Stomach (tissue), 9 donors: Measurements from ENCODE around the gene MRPL55. TPM values are rescaled to one million over a fixed set of nuclear protein-coding genes. Genes with fewer than 3 reads are reported as not detected.

Experiments used
- DNase-seq, 2 donors: peaks; one replicate each; pipeline versions ENCODE4 v3.0.0 to v3.0.0-alpha.2; 2013 to 2019
- H3K27ac ChIP-seq, 5 donors: fragments of 200-600 bp in 4 of 5; sonication (generic) in 4 of 5; one replicate each; pipeline ENCODE4 v1.5.1; 2013 to 2019; ENCODE audit warnings: mild to moderate bottlenecking in 1 of 5, moderate library complexity in 1 of 5
- H3K27me3 ChIP-seq, 3 donors: fragments of 200-600 bp; sonication (generic); one replicate each; pipeline ENCODE4 v1.5.1; 2017 to 2019; ENCODE audit warnings: mixed run types in 1 of 3
- H3K36me3 ChIP-seq, 4 donors: fragments of 200-600 bp; sonication (generic); 1 replicate in 3 of 4; 2 replicates in 1 of 4; pipeline ENCODE4 v1.5.1; 2016 to 2019
- H3K4me1 ChIP-seq, 4 donors: fragments of 200-600 bp; sonication (generic); one replicate each; pipeline ENCODE4 v1.5.1; 2016 to 2019
- H3K4me3 ChIP-seq, 4 donors: fragments of 200-600 bp; sonication (generic) in 3 of 4; one replicate each; pipeline ENCODE4 v1.5.1; 2016 to 2019; ENCODE audit warnings: mild to moderate bottlenecking in 1 of 4
- H3K9me3 ChIP-seq, 4 donors: fragments of 200-600 bp; sonication (generic); one replicate each; pipeline ENCODE4 v1.5.1; 2016 to 2019
- EP300 ChIP-seq: sonication (generic); formaldehyde crosslinking; IDR thresholded peaks from one replicate; pipeline ENCODE4 v1.6.1; 2017; ENCODE audit warnings: antibody characterized with exemption
- POLR2A ChIP-seq, 4 donors: fragments of 450-650 bp; IDR thresholded peaks; one replicate each; pipeline ENCODE4 v1.6.1; 2016; ENCODE audit warnings: antibody characterized with exemption in 4 of 4, control low read depth in 2 of 4, mild to moderate bottlenecking in 1 of 4, moderate library complexity in 1 of 4
- POLR2AphosphoS5 ChIP-seq, 3 donors: sonication (generic); formaldehyde crosslinking; IDR thresholded peaks; one replicate each; pipeline ENCODE4 v1.6.1; 2016; ENCODE audit warnings: antibody characterized with exemption in 3 of 3
- WGBS, 5 donors: extraction: QIAGEN DNeasy Blood & Tissue Kit in 3 of 5; methylation state at CpG; one replicate each; pipeline versions ENCODE4 v1.1.5 to v1.1.7; 2013 to 2018; 5-methylcytosine and 5-hydroxymethylcytosine counted together
- intact Hi-C: fragments of 100-400 bp; cut with DNase I; formaldehyde crosslinking; loops from one replicate; pipeline ENCODE4 v1.15.1; 2023; ENCODE audit warnings: low total_unique reads
- polyA plus RNA-seq, 3 donors: library from polyadenylated mRNA; stranded (reverse); fragments of 200-250 nt; gene quantifications; one replicate each; pipeline ENCODE4 v1.2.3, GENCODE V29; 2013
- total RNA-seq, 5 donors: library from RNA; depleted of rRNA; stranded (reverse); fragments of >200 nt; gene quantifications; one replicate each; pipeline versions ENCODE4 v1.1.0 to v1.2.3, GENCODE V29; 2014 to 2016
- TF ChIP-seq, protein P1 (sequence below), 7 experiments: fragments of 450-650 bp in 4 of 7; fragments of 200-600 bp in 3 of 7; sonication (generic) in 3 of 7; IDR thresholded peaks; one replicate each; pipeline ENCODE4 v1.5.1; 2016 to 2019; ENCODE audit warnings: antibody characterized with exemption in 7 of 7, control low read depth in 2 of 7, mild to moderate bottlenecking in 1 of 7
- donor health status: healthy with polysubstance abuse.
- donor health status: Bipolar disorder and iron deficiency.
- donor health status: healthy.

MRPL55 gene
- total and polyA plus RNA-seq, 8 donors: 18.7 to 158 (median 100) TPM

DNA sequence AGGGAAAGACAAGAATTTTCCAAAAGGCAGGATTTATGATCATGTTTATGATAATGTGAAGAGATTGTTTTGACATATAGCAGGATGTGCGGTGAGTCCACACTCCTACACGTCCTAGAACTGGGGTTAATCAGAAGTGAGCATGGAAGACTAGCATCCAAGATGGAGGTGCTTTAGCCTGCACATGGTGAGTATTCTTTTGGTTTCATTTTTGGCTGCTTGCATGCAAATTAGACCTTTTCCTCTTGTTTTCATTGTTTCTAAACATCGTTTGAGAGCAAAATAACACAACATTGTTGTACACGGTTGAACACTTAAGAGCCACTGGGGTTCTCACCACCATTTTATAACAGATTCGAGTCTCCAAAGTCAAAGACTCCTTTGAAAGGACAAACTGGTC lies 16.1 kb upstream of the MRPL55 start:
- Histone ChIP-seq H3K36me3 (no peaks in the 10 kb centered on the region), H3K27ac (no peak overlapping the region), H3K4me3 (no peak overlapping the region), H3K27me3 (peaks cover 0 to 7% (median 0%) of the 10 kb centered on the region in 3 donors), H3K9me3 (no peaks in the 10 kb centered on the region), H3K4me1 (no peaks in the 10 kb centered on the region)
- intact Hi-C loops: no loop called here
- DNase-seq: no peak
- TF ChIP-seq POLR2A (IDR thresholded peaks at IDR 0.05): no peak
- TF ChIP-seq EP300: no peak
- TF ChIP-seq POLR2AphosphoS5 (IDR thresholded peaks at IDR 0.05): no peak
- TF ChIP-seq, protein P1, sequence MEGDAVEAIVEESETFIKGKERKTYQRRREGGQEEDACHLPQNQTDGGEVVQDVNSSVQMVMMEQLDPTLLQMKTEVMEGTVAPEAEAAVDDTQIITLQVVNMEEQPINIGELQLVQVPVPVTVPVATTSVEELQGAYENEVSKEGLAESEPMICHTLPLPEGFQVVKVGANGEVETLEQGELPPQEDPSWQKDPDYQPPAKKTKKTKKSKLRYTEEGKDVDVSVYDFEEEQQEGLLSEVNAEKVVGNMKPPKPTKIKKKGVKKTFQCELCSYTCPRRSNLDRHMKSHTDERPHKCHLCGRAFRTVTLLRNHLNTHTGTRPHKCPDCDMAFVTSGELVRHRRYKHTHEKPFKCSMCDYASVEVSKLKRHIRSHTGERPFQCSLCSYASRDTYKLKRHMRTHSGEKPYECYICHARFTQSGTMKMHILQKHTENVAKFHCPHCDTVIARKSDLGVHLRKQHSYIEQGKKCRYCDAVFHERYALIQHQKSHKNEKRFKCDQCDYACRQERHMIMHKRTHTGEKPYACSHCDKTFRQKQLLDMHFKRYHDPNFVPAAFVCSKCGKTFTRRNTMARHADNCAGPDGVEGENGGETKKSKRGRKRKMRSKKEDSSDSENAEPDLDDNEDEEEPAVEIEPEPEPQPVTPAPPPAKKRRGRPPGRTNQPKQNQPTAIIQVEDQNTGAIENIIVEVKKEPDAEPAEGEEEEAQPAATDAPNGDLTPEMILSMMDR (IDR thresholded peaks at IDR 0.05): no peak
- 70 to 82% (median 77%) methylated on average over 5 of the region's 5 CpGs for WGBS, 5 donors

DNA sequence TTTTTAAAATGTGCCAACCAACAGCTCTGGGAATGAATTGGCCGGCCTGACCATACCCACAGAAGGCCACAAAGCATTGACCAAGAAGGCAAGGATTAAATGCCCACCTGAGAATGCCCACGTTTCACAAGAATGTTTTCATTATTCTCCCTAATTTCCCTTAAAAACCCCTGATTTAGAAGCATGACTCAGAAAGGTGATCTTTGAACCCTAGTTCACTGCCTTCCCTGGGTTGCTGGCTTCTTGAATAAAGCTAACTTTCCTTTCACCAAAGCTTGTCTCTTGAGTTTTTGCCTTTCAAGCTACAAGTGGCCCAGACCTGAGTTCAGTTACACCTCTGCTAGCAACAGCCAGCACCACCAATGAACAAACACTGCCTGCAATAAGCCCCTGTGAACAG lies 14.4 kb upstream of the MRPL55 start:
- Histone ChIP-seq H3K36me3 (no peaks in the 10 kb centered on the region), H3K27ac (no peak overlapping the region), H3K4me3 (no peak overlapping the region), H3K4me1 (no peaks in the 10 kb centered on the region), H3K27me3 (no peaks in the 10 kb centered on the region), H3K9me3 (no peaks in the 10 kb centered on the region)
- WGBS, 5 donors: 63 to 74% (median 71%) methylated on average over 2 of the region's 2 CpGs
- TF ChIP-seq EP300: no peak
- no peak for TF ChIP-seq POLR2A (IDR thresholded peaks at IDR 0.05)
- TF ChIP-seq POLR2AphosphoS5 (IDR thresholded peaks at IDR 0.05): no peak
- TF ChIP-seq, protein P1 (IDR thresholded peaks at IDR 0.05): no peak
- DNase-seq: no peak
- intact Hi-C loops: no loop called here

DNA sequence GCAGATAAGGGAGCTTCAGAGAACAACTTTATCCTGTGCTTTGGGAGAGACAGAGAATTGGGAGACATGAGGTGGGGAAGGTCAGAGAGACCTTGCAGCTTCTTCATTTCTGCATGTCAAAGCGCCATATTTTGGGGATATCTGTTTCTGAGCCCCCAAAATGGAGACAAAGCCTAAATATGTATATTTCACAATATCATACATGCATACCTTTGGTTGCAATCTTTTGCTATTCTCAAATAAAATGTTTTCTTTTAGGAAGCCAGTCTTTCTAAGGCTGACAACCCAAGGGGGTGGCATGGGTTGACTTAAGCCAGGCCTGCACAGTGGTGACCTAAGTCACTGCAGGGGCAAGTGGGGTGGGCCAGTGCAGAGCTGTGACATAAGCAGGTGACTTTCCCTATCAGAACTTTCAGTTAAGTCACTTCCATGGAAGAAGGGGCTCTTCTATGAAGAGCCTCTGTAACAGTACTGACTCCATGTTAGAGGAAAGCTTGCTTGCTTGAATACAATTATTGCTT lies 13.9 kb upstream of the MRPL55 start:
- no peak for TF ChIP-seq POLR2A (IDR thresholded peaks at IDR 0.05)
- no peak for TF ChIP-seq POLR2AphosphoS5 (IDR thresholded peaks at IDR 0.05)
- TF ChIP-seq, protein P1 (IDR thresholded peaks at IDR 0.05): no peak
- no peak for TF ChIP-seq EP300
- Histone ChIP-seq H3K4me1 (no peaks in the 10 kb centered on the region), H3K9me3 (no peaks in the 10 kb centered on the region), H3K27ac (no peak overlapping the region), H3K36me3 (no peaks in the 10 kb centered on the region), H3K27me3 (no peaks in the 10 kb centered on the region), H3K4me3 (no peak overlapping the region)
- 65 to 88% (median 69%) methylated on average over 1 of the region's 1 CpG for WGBS, 5 donors
- intact Hi-C loops: no loop called here
- no peak for DNase-seq

DNA sequence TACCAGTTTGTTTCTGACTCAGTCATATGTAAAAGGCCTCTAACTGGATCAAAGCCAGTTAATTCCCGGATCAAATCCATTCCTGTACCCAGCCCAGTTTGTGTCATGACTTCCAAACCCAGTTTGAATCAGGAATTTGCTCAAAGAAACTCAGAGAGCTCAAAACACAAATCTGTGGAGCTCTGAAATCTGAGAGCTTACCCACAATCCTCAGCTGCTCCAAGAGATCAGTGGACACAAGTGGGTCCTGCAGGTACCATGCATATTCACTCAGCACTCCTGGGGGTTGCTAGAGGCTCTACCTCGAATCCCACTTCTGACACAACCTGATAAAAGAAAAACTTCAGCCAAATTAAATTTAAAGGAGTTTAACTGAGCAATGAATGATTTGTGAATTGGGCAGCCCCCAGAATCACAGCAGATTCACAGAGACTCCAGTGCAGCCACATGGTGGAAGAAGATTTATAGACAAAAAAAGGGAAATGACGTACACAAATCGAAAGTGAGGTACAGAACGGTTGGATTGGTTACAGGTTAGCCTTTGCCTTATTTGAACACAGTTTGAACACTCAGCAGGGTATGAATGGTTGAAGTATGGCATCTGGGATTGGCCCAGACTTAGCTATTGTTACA lies 11.9 kb upstream of the MRPL55 start:
- Histone ChIP-seq H3K4me3 (no peak overlapping the region), H3K27ac (no peak overlapping the region), H3K9me3 (no peaks in the 10 kb centered on the region), H3K36me3 (no peaks in the 10 kb centered on the region), H3K27me3 (no peaks in the 10 kb centered on the region), H3K4me1 (no peaks in the 10 kb centered on the region)
- WGBS, 5 donors: 65 to 72% (median 65%) methylated on average over 5 of the region's 5 CpGs
- TF ChIP-seq POLR2A (IDR thresholded peaks at IDR 0.05) (no peak), POLR2AphosphoS5 (IDR thresholded peaks at IDR 0.05) (no peak), EP300 (no peak)
- TF ChIP-seq, protein P1 (IDR thresholded peaks at IDR 0.05): no peak
- intact Hi-C loops: no loop called here
- DNase-seq: no peak
